GM19193 (cell line): Measurements from ENCODE around the gene VRK2.

Source experiments
- POLR2A ChIP-seq: IDR thresholded peaks from 4 replicates; pipeline ENCODE4 v1.6.1; 2011; ENCODE audit not compliant: insufficient read depth, insufficient read length; ENCODE audit errors: extremely low read depth

VRK2 gene

GRCh38 chr2:58131191-58132011 is 84.8 kb downstream of the VRK2 start:
- no peak for TF ChIP-seq POLR2A

- TF ChIP-seq POLR2A = no peak
Measured at GRCh38 chr2:58133395-58133794, 86.8 kb downstream of the VRK2 start.

GRCh38 chr2:58135861-58136260 is 89.3 kb downstream of the VRK2 start:
- TF ChIP-seq POLR2A = no peak

GRCh38 chr2:58137221-58137620 is 90.6 kb downstream of the VRK2 start:
- no peak for TF ChIP-seq POLR2A

GRCh38 chr2:58137856-58138255 is 91.2 kb downstream of the VRK2 start:
- TF ChIP-seq POLR2A = no peak

GRCh38 chr2:58138396-58139030 is 91.9 kb downstream of the VRK2 start:
- TF ChIP-seq POLR2A = no peak

- TF ChIP-seq POLR2A = no peak
Measured at GRCh38 chr2:58140508-58141072, 94.0 kb downstream of the VRK2 start.

GRCh38 chr2:58146707-58147106 is 100.1 kb downstream of the VRK2 start:
- no peak for TF ChIP-seq POLR2A

- TF ChIP-seq POLR2A = no peak
Measured at GRCh38 chr2:58155160-58155778, 108.7 kb downstream of the VRK2 start.

GRCh38 chr2:58156780-58157179 is 110.2 kb downstream of the VRK2 start:
- TF ChIP-seq POLR2A = no peak

GRCh38 chr2:58157754-58158153 is 111.1 kb downstream of the VRK2 start:
- no peak for TF ChIP-seq POLR2A

- no peak for TF ChIP-seq POLR2A
Measured at GRCh38 chr2:58158481-58158880, 111.9 kb downstream of the VRK2 start.

- TF ChIP-seq POLR2A = no peak
Measured at GRCh38 chr2:58163913-58164312, 117.3 kb downstream of the VRK2 start.

GRCh38 chr2:58180635-58181034 is 134.0 kb downstream of the VRK2 start:
- no peak for TF ChIP-seq POLR2A

GRCh38 chr2:58182527-58182926 is 135.9 kb downstream of the VRK2 start:
- TF ChIP-seq POLR2A = no peak
